CD14-positive monocyte (primary cell): ENCODE measurements around the gene USP49. TPM values are rescaled to one million over a fixed set of nuclear protein-coding genes. Genes with fewer than 3 reads are reported as not detected.
A peak's percentile ranks its signal among the peaks of the same experiment; 100 is the strongest.

Source experiments
- DNase-seq, 3 donors: peaks; one replicate each; pipeline ENCODE4 v3.0.0-alpha.2; 2011 to 2022
- H2AFZ ChIP-seq: 2 replicates; pipeline ENCODE4 v1.6.0; 2012; ENCODE audit warnings: mild to moderate bottlenecking, low read depth, low read length, inconsistent platforms; ENCODE audit not compliant: insufficient read depth, poor library complexity, severe bottlenecking
- H3K27ac ChIP-seq, 2 donors: 1 replicate in 1 of 2; 2 replicates in 1 of 2; pipeline ENCODE4 v1.5.1; 2012 to 2013; ENCODE audit warnings: low read length in 2 of 2, control low read depth in 1 of 2, inconsistent platforms in 1 of 2, low read depth in 1 of 2, mild to moderate bottlenecking in 1 of 2
- H3K27me3 ChIP-seq, 2 donors: one replicate each; pipeline versions ENCODE4 v1.6.0 to v1.6.1; 2011 to 2013; ENCODE audit warnings: low read length in 2 of 2; ENCODE audit not compliant: control insufficient read depth in 2 of 2, insufficient read depth in 2 of 2
- H3K36me3 ChIP-seq, 2 donors: replicated peaks in 1 of 2; 1 replicate in 1 of 2; 2 replicates in 1 of 2; pipeline versions ENCODE4 v1.5.1 to v1.6.1; 2012 to 2013; ENCODE audit warnings: low read length in 2 of 2, control low read depth in 1 of 2, inconsistent platforms in 1 of 2, mild to moderate bottlenecking in 1 of 2; ENCODE audit not compliant: insufficient read depth in 2 of 2, control insufficient read depth in 1 of 2
- H3K4me1 ChIP-seq, 2 donors: 1 replicate in 1 of 2; 2 replicates in 1 of 2; pipeline versions ENCODE4 v1.5.1 to v1.6.1; 2012 to 2013; ENCODE audit warnings: low read length in 2 of 2, control low read depth in 1 of 2, inconsistent platforms in 1 of 2, mild to moderate bottlenecking in 1 of 2, moderate library complexity in 1 of 2; ENCODE audit not compliant: insufficient read depth in 2 of 2, control insufficient read depth in 1 of 2
- H3K4me2 ChIP-seq: replicated peaks from 2 replicates; pipeline ENCODE3; 2012; ENCODE audit warnings: low read length, moderate library complexity, mild to moderate bottlenecking; ENCODE audit not compliant: poor library complexity, severe bottlenecking; ENCODE audit errors: extremely low read depth
- H3K4me3 ChIP-seq, 3 experiments: fragments of 200-600 bp in 1 of 3; sonication (generic) in 1 of 3; replicated peaks in 1 of 3; 1 replicate in 2 of 3; 2 replicates in 1 of 3; pipeline ENCODE4 v1.5.1; 2011 to 2013; ENCODE audit warnings: low read length in 3 of 3, mild to moderate bottlenecking in 3 of 3, control low read depth in 2 of 3, low read depth in 2 of 3, inconsistent platforms in 1 of 3, moderate library complexity in 1 of 3
- H3K79me2 ChIP-seq: 2 replicates; pipeline ENCODE4 v1.6.0; 2012; ENCODE audit warnings: mild to moderate bottlenecking, control low read depth, inconsistent platforms, low read length, moderate library complexity; ENCODE audit not compliant: insufficient read depth
- H3K9ac ChIP-seq: 2 replicates; pipeline ENCODE4 v1.6.0; 2017; ENCODE audit warnings: low read length, mild to moderate bottlenecking; ENCODE audit not compliant: insufficient read depth, poor library complexity, severe bottlenecking
- H3K9me3 ChIP-seq, 2 donors: replicated peaks in 1 of 2; 1 replicate in 1 of 2; 2 replicates in 1 of 2; pipeline versions ENCODE4 v1.5.1 to v1.6.1; 2012 to 2013; ENCODE audit warnings: low read length in 2 of 2, control low read depth in 1 of 2; ENCODE audit not compliant: control insufficient read depth in 1 of 2, insufficient read depth in 1 of 2
- H4K20me1 ChIP-seq: 2 replicates; pipeline ENCODE4 v1.6.0; 2012; ENCODE audit warnings: mild to moderate bottlenecking, low read length, control low read depth, moderate library complexity; ENCODE audit not compliant: insufficient read depth
- H3K27ac Mint-ChIP-seq, 7 donors: one replicate each; pipeline ENCODE4 v1.8.0; 2020; ENCODE audit warnings: mild to moderate bottlenecking in 7 of 7, mixed read lengths in 7 of 7, moderate library complexity in 6 of 7, inconsistent platforms in 2 of 7
- H3K27me3 Mint-ChIP-seq, 3 donors: one replicate each; pipeline ENCODE4 v1.8.0; 2021 to 2022; ENCODE audit warnings: low read depth in 3 of 3, mild to moderate bottlenecking in 3 of 3, mixed read lengths in 3 of 3, moderate library complexity in 3 of 3, inconsistent platforms in 1 of 3
- H3K36me3 Mint-ChIP-seq, 2 donors: one replicate each; pipeline ENCODE4 v1.8.0; 2020; ENCODE audit warnings: mixed read lengths in 2 of 2, inconsistent platforms in 1 of 2, mild to moderate bottlenecking in 1 of 2
- H3K4me1 Mint-ChIP-seq: one replicate; pipeline ENCODE4 v1.8.0; 2020; ENCODE audit warnings: mild to moderate bottlenecking, mixed read lengths
- H3K4me3 Mint-ChIP-seq, 2 donors: one replicate each; pipeline ENCODE4 v1.8.0; 2020; ENCODE audit warnings: mild to moderate bottlenecking in 2 of 2, mixed read lengths in 2 of 2, moderate library complexity in 1 of 2
- H3K9me3 Mint-ChIP-seq, 7 donors: one replicate each; pipeline ENCODE4 v1.8.0; 2020 to 2022; ENCODE audit warnings: mixed read lengths in 7 of 7, mild to moderate bottlenecking in 6 of 7, moderate library complexity in 6 of 7, inconsistent platforms in 2 of 7
- WGBS: methylation state at CpG from one replicate; pipeline ENCODE4 v1.1.5; 2013; ENCODE audit warnings: missing lambda C conversion rate; ENCODE audit not compliant: insufficient coverage; 5-methylcytosine and 5-hydroxymethylcytosine counted together
- intact Hi-C, 2 donors: fragments of 100-400 bp; cut with micrococcal nuclease; formaldehyde crosslinking; loops; one replicate each; pipeline versions ENCODE4 v1.15.0 to v1.15.1; 2023
- polyA plus RNA-seq, 3 donors: library from polyadenylated mRNA; depleted of rRNA in 1 of 3; unstranded in 2 of 3; stranded (reverse) in 1 of 3; fragments of 300-500 nt in 2 of 3; fragments of >200 nt in 1 of 3; fragmentation: Illumina TruSeq in 2 of 3; gene quantifications; 1 replicate in 2 of 3; 2 replicates in 1 of 3; pipeline ENCODE4 v1.2.3, GENCODE V29; 2012 to 2021
- TF ChIP-seq, protein P1 (sequence below): fragments of 200-600 bp; IDR thresholded peaks from one replicate; pipeline ENCODE4 v1.8.0; 2022; ENCODE audit warnings: antibody characterized with exemption, mild to moderate bottlenecking

USP49 gene
- polyA plus RNA-seq, 3 donors, result 0.08 to 4.8 (median 0.37) TPM

GRCh38 chr6:41774841-41775240 is 120.3 kb downstream of the USP49 start:
- Histone ChIP-seq H2AFZ (no peak overlapping the region), H3K4me2 (no peak overlapping the region), H3K9me3 (no peaks in the 10 kb centered on the region), H3K79me2 (peaks cover 7% of the 10 kb centered on the region), H3K27me3 (no peaks in the 10 kb centered on the region), H3K27ac (no peak overlapping the region), H3K9ac (no peak overlapping the region), H3K4me3 (no peak overlapping the region), H4K20me1 (no peaks in the 10 kb centered on the region), H3K4me1 (peaks cover 31 to 37% of the 10 kb centered on the region in 2 donors), H3K36me3 (peaks cover 42 to 57% of the 10 kb centered on the region in 2 donors)
- Mint-ChIP-seq H3K36me3 (peaks cover 49 to 68% of the 10 kb centered on the region in 2 donors), H3K4me1 (peaks cover 30% of the 10 kb centered on the region), H3K4me3 (no peak overlapping the region), H3K27me3 (no peaks in the 10 kb centered on the region), H3K27ac (peak overlapping the region in 2 of 7 donors; percentile 8 to 30), H3K9me3 (no peaks in the 10 kb centered on the region)
- intact Hi-C loops, result loop anchor here (5.0 to 10.0 kb wide), 3 partner anchors 68 to 170 kb away; no protein-coding TSS in a partner anchor
- DNase-seq, result no peak
- WGBS, result 100% methylated on average over 2 of the region's 3 CpGs
- TF ChIP-seq, protein P1, sequence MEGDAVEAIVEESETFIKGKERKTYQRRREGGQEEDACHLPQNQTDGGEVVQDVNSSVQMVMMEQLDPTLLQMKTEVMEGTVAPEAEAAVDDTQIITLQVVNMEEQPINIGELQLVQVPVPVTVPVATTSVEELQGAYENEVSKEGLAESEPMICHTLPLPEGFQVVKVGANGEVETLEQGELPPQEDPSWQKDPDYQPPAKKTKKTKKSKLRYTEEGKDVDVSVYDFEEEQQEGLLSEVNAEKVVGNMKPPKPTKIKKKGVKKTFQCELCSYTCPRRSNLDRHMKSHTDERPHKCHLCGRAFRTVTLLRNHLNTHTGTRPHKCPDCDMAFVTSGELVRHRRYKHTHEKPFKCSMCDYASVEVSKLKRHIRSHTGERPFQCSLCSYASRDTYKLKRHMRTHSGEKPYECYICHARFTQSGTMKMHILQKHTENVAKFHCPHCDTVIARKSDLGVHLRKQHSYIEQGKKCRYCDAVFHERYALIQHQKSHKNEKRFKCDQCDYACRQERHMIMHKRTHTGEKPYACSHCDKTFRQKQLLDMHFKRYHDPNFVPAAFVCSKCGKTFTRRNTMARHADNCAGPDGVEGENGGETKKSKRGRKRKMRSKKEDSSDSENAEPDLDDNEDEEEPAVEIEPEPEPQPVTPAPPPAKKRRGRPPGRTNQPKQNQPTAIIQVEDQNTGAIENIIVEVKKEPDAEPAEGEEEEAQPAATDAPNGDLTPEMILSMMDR, result no peak

DNA sequence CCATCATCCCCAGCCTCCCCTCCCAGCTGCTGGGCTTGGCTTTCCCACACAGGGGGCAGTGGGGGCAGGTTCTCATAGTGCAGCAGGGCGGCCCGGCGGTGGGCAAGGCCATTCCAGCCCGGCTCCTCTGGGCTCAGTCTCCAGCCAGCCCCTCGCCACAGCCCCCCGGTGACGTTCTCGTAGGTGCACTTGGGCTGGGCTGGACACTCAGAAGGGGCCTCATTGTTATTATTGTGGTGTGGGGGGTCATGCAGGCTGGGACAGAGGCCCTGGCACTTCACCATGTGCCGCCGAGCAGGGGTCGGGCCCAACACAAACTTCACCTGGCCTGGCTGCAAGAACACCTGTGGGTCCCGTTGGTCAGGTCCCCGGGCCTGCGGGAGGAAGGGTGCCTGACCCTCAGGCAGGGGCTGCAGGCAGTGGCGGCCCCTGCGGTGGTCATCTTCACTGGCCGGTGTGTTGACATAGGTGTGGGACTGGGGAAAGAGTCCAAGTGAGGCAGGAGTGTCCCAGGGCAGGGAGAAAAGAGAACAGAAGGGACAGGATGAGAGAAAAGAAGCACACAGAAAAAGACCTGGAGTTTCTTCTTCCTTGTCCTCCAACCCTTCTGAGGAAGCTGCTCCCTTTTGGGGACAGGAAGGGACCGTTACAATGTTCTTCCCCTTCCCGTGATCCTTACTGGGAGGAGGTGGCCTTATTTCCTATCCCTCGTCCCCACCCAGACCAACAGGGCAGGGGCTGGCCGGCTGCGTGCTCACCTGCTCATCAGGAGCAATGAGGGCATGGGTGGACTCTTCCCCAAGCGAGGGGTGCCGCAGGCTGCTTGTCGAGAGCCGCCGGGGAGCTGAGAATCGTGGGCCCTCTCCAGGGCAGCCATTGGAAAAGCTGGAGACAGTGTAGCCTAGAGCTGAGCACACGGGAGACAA is 123.9 kb downstream of the USP49 start:
- no peaks in the 10 kb centered on the region for H4K20me1 ChIP-seq
- H3K27me3 Mint-ChIP-seq, result no peaks in the 10 kb centered on the region
- intact Hi-C loops, result loop anchor here (10.0 kb wide), 2 partner anchors 67 to 167 kb away; no protein-coding TSS in a partner anchor
- no peak overlapping the region for H3K4me3 Mint-ChIP-seq
- H3K79me2 ChIP-seq, result no peaks in the 10 kb centered on the region
- H3K9me3 ChIP-seq, result no peaks in the 10 kb centered on the region
- no peaks in the 10 kb centered on the region for H3K27me3 ChIP-seq
- H3K27ac Mint-ChIP-seq, result peak overlapping the region in 2 of 7 donors; percentile 32 to 37
- H3K4me1 Mint-ChIP-seq, result peaks cover 4% of the 10 kb centered on the region
- peaks cover 54 to 68% of the 10 kb centered on the region in 2 donors for H3K36me3 Mint-ChIP-seq
- H3K9me3 Mint-ChIP-seq, result no peaks in the 10 kb centered on the region
- 89% methylated on average over 17 of the region's 29 CpGs for WGBS
- H3K9ac ChIP-seq, result no peak overlapping the region
- no peak overlapping the region for H3K4me2 ChIP-seq
- H3K4me3 ChIP-seq, result no peak overlapping the region
- H2AFZ ChIP-seq, result no peak overlapping the region
- H3K4me1 ChIP-seq, result peaks cover 0 to 5% of the 10 kb centered on the region in 2 donors
- no peak for DNase-seq
- peaks cover 42 to 64% of the 10 kb centered on the region in 2 donors for H3K36me3 ChIP-seq
- H3K27ac ChIP-seq, result no peak overlapping the region
- TF ChIP-seq, protein P1, result no peak
